ENCODE results near the gene DPEP3.
A peak's percentile ranks its signal among the peaks of the same experiment; 100 is the strongest.

The DPEP3 gene

DNA sequence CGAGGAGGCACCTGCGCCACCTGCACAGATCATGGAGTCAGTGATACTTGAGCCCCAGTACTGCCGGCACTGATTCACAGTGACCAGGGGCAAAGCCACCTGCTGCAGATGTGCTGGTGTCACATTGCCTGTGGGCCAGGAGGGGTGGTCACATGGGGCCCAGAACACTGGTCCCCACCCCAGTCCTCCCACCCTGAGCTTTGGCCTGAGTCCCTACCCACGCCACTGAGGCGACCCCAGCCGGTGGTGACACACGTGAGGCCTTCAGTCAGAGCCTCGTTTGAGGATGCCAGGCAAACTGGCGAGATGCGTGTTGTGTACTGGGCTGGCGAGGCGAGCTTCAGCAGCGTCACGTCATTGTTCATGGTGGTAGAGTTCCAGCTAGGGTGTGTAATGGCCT is 50.1 kb downstream of the DPEP3 start:
- DNase-seq (ENCODE audit: low spot score), result no peak

DNA sequence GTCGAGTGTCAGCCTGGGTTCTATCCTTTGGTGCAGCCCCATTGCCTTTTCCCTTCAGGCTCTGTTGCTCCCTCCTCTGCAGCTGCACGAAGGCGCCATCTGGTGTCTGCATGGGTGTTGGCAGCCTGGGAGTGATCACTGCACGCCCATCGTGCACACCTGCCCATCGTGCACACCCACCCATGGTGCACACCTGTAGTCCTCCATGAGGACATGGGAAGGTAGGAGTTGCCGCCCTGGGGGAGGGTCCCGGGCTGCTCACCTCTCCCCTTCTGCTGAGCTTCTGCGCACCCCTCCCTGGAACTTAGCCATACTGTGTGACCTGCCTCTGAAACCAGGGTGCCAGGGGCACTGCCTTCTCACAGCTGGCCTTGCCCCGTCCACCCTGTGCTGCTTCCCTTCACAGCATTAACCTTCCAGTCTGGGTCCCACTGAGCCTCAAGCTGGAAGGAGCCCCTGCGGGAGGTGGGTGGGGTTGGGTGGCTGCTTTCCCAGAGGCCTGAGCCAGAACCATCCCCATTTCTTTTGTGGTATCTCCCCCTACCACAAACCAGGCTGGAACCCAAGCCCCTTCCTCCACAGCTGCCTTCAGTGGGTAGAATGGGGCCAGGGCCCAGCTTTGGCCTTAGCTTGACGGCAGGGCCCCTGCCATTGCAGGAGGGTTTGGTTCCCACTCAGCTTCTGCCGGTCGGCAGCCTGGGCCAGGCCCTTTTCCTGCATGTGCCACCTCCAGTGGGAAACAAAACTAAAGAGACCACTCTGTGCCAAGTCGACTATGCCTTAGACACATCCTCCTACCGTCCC is 51.5 kb downstream of the DPEP3 start:
- DNase-seq (ENCODE audit: low spot score), result peak; percentile 57

DNA sequence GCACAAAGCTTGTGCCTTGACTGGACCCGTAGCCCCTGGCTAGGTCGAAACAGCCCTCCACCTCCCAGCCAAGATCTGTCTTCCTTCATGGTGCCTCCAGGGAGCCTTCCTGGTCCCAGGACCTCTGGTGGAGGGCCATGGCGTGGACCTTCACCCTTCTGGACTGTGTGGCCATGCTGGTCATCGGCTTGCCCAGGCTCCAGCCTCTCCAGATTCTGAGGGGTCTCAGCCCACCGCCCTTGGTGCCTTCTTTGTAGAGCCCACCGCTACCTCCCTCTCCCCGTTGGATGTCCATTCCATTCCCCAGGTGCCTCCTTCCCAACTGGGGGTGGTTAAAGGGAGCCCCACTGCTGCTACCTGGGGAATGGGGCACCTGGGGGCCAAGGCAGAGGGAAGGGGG is 52.2 kb downstream of the DPEP3 start:
- DNase-seq (ENCODE audit: low spot score), result no peak

DNA sequence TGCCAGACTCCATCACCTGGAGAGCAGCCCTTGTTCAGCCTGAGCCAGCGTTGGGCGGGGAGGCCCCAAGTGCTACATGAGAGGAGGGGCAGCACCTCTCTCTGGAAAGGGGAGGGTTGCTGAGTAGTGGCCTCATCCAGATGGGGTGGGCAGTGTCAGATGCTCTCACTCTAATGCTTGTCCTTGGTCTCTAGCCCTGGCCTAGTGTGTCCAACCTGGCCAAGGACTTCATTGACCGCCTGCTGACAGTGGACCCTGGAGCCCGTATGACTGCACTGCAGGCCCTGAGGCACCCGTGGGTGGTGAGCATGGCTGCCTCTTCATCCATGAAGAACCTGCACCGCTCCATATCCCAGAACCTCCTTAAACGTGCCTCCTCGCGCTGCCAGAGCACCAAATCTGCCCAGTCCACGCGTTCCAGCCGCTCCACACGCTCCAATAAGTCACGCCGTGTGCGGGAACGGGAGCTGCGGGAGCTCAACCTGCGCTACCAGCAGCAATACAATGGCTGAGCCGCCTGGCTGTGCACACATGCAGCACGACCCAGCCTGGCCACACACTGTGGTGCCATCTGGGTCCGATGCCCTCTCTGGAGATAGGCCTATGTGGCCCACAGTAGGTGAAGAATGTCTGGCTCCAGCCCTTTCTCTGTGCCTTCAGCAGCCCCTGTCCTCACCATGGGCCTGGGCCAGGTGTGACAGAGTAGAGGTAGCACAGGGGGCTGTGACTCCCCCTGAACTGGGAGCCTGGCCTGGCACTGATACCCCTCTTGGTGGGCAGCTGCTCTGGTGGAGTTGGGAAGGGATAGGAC is 53.0 kb downstream of the DPEP3 start:
- DNase-seq (ENCODE audit: low spot score), result no peak

DNA sequence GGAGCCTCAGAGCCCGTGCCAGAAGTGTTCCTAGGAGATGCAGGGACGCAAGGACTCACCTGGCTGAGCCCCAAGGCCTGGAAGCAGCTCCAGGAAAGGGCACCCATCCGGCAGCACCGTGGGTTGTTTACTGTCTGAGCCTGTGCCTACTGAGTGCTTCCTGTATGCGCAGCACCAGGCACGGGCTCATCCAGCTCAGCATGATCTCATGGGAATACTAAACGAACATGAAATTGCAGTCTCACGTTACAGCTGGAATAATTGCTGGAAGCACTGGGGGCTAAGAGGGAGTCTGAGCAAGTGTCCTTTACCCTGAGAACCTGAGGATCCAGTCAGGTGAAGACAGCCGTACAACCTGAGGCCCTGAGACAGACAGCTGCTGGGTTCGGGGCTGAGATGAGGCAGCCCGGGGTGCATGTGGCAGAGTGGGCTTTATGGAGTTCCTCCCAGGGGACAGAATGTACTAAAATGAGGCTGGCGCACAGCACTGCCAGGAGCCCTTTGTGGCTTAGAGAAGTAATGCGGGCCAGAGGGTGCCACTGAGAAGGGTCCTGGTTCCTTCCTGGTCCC is 54.0 kb downstream of the DPEP3 start:
- DNase-seq (ENCODE audit: low spot score), result no peak

Measured in LoVo (cell line).